Pancreas (tissue), 10 donors: Measurements from ENCODE around the gene TMEM130. TPM values are rescaled to one million over a fixed set of nuclear protein-coding genes. Genes with fewer than 3 reads are reported as not detected.

ENCODE experiments used
- ATAC-seq, 4 donors: fragments of 200-7000 bp; cut with Tn5 transposase; one replicate each; pipeline versions ENCODE4 v1.8.0 to v1.9.1; 2020; ENCODE audit warnings: mild to moderate bottlenecking in 4 of 4, moderate library complexity in 4 of 4
- DNase-seq, 6 donors: peaks; one replicate each; pipeline ENCODE4 v3.0.0-alpha.2; 2020
- FAIRE-seq: peaks from 2 replicates; lab custom pipeline; 2012; peaks lifted over from hg19 to GRCh38; lab: Jason Lieb, UNC
- H3K27ac ChIP-seq, 4 donors: fragments of 200-600 bp; sonication (generic); 1 replicate in 3 of 4; 2 replicates in 1 of 4; pipeline versions ENCODE4 v1.5.0 to v1.8.0; 2020
- H3K27me3 ChIP-seq, 4 donors: fragments of 200-600 bp; one replicate each; pipeline ENCODE4 v1.8.0; 2021
- H3K36me3 ChIP-seq, 3 donors: fragments of 200-600 bp; sonication (generic) in 1 of 3; one replicate each; pipeline versions ENCODE4 v1.5.0 to v1.8.0; 2020 to 2021
- H3K4me1 ChIP-seq, 3 donors: fragments of 200-600 bp; one replicate each; pipeline ENCODE4 v1.8.0; 2021
- H3K4me3 ChIP-seq, 4 donors: fragments of 200-600 bp; sonication (generic) in 2 of 4; one replicate each; pipeline versions ENCODE4 v1.5.0 to v1.8.0; 2020 to 2021
- H3K9me3 ChIP-seq, 4 donors: fragments of 200-600 bp; one replicate each; pipeline ENCODE4 v1.8.0; 2021
- CTCF ChIP-seq, 4 donors: fragments of 200-600 bp; sonication (generic) in 3 of 4; IDR thresholded peaks; one replicate each; pipeline versions ENCODE4 v1.5.0 to v1.8.0; 2021; ENCODE audit warnings: antibody characterized with exemption in 4 of 4
- WGBS, 2 donors: extraction: QIAGEN DNeasy Blood & Tissue Kit; methylation state at CpG; one replicate each; pipeline ENCODE4 v1.1.7; 2013; 5-methylcytosine and 5-hydroxymethylcytosine counted together
- intact Hi-C, 3 donors: fragments of 100-400 bp; cut with DNase I; formaldehyde crosslinking; loops; one replicate each; pipeline versions ENCODE4 v1.11.1 to v1.14.2; 2022
- polyA plus RNA-seq, 2 donors: library from polyadenylated mRNA; stranded (reverse); fragments of 200-250 nt; gene quantifications; one replicate each; pipeline ENCODE4 v1.2.3, GENCODE V29; 2013
- total RNA-seq, 6 donors: library from RNA; stranded (reverse); fragmentation: NEBNext Ultra II Directional in 4 of 6; extraction: Animal tissue kit (Norgen Biotek cat#: 25700) in 4 of 6; gene quantifications; one replicate each; pipeline versions ENCODE4 v1.2.1 to v1.2.4, GENCODE V29; 2021 to 2023
- donor health status: healthy with polysubstance abuse.
- donor health status: DM: no; HTN: no; CAD: no; lungs with moderate emphysema.
- donor health status: DM: no; HTN: no; CAD: no.
- donor health status: control.
- donor health status: control.
- donor health status: Bipolar disorder and iron deficiency.
- donor health status: DM: yes; HTN: yes; CAD: no.
- donor health status: DM: no; HTN: no; CAD: no.
- donor health status: DM: no; HTN: no; CAD: no.
- donor health status: DM: yes; HTN: yes; CAD: no.

TMEM130 gene
- total and polyA plus RNA-seq, 8 donors, result 0.13 to 3.7 (median 0.45) TPM

GRCh38 chr7:98870121-98870651 lies 372 bp upstream of the TMEM130 start:
- Histone ChIP-seq H3K9me3 (no peaks in the 10 kb centered on the region), H3K27me3 (peaks cover 0 to 14% (median 0%) of the 10 kb centered on the region in 4 donors), H3K4me1 (no peaks in the 10 kb centered on the region), H3K27ac (no peak overlapping the region), H3K36me3 (no peaks in the 10 kb centered on the region), H3K4me3 (peak overlapping the region in 2 of 4 donors; percentile 5 to 38)
- peak in 2 of 6 donors; percentile 25 to 64 for DNase-seq
- FAIRE-seq, result no peak
- 4% methylated on average over 20 to 35 of the region's 35 CpGs for WGBS, 2 donors
- intact Hi-C loops, result no loop called here
- peak in 3 of 4 donors; percentile 38 to 62 (median 50) for ATAC-seq
- no peak for TF ChIP-seq CTCF (IDR thresholded peaks at IDR 0.05)

GRCh38 chr7:98869027-98869596 lies 702 bp downstream of the TMEM130 start:
- H3K9me3 ChIP-seq, result no peaks in the 10 kb centered on the region
- no peaks in the 10 kb centered on the region for H3K36me3 ChIP-seq
- no peaks in the 10 kb centered on the region for H3K4me1 ChIP-seq
- WGBS, 2 donors, result 16 to 18% methylated on average over 23 to 25 of the region's 25 CpGs
- H3K27me3 ChIP-seq, result peaks cover 0 to 14% (median 0%) of the 10 kb centered on the region in 4 donors
- H3K27ac ChIP-seq, result no peak overlapping the region
- peak overlapping the region in 2 of 4 donors; percentile 5 to 38 for H3K4me3 ChIP-seq
- ATAC-seq (peak in 1 of 4 donors; percentile 3), FAIRE-seq (no peak), DNase-seq (no peak)
- intact Hi-C loops, result no loop called here
- no peak for TF ChIP-seq CTCF (IDR thresholded peaks at IDR 0.05)

GRCh38 chr7:98868450-98868849 lies 1.4 kb downstream of the TMEM130 start:
- WGBS, 2 donors, result 63 to 89% methylated on average over 2 of the region's 2 CpGs
- ATAC-seq, result no peak

GRCh38 chr7:98866765-98867164 lies 3.0 kb downstream of the TMEM130 start:
- FAIRE-seq (no peak), ATAC-seq (no peak), DNase-seq (no peak)
- intact Hi-C loops, result no loop called here
- no peak for TF ChIP-seq CTCF (IDR thresholded peaks at IDR 0.05)
- H3K27ac ChIP-seq, result no peak overlapping the region
- 77 to 86% methylated on average over 7 of the region's 7 CpGs for WGBS, 2 donors
- H3K36me3 ChIP-seq, result no peaks in the 10 kb centered on the region
- peaks cover 0 to 14% (median 0%) of the 10 kb centered on the region in 4 donors for H3K27me3 ChIP-seq
- no peak overlapping the region for H3K4me3 ChIP-seq
- H3K4me1 ChIP-seq, result no peaks in the 10 kb centered on the region
- no peaks in the 10 kb centered on the region for H3K9me3 ChIP-seq

More at GRCh38 chr7:98868450-98868849, 1.4 kb downstream of the TMEM130 start:
- no peaks in the 10 kb centered on the region for H3K4me1 ChIP-seq
- H3K4me3 ChIP-seq, result no peak overlapping the region
- FAIRE-seq (no peak), DNase-seq (no peak)
- no peak overlapping the region for H3K27ac ChIP-seq
- intact Hi-C loops, result no loop called here
- H3K9me3 ChIP-seq, result no peaks in the 10 kb centered on the region
- H3K27me3 ChIP-seq, result peaks cover 0 to 14% (median 0%) of the 10 kb centered on the region in 4 donors
- H3K36me3 ChIP-seq, result no peaks in the 10 kb centered on the region
- TF ChIP-seq CTCF (IDR thresholded peaks at IDR 0.05), result no peak

- Histone ChIP-seq H3K4me3 (no peak overlapping the region), H3K27me3 (peaks cover 0 to 14% (median 0%) of the 10 kb centered on the region in 4 donors), H3K36me3 (no peaks in the 10 kb centered on the region), H3K27ac (no peak overlapping the region), H3K9me3 (no peaks in the 10 kb centered on the region), H3K4me1 (no peaks in the 10 kb centered on the region)
- 80 to 88% methylated on average over 12 of the region's 12 CpGs for WGBS, 2 donors
- intact Hi-C loops, result no loop called here
- DNase-seq (no peak), FAIRE-seq (no peak), ATAC-seq (no peak)
- no peak for TF ChIP-seq CTCF (IDR thresholded peaks at IDR 0.05)
Measured at GRCh38 chr7:98866351-98866750, 3.5 kb downstream of the TMEM130 start.
